WTC11 (cell line): ENCODE measurements around the gene ANTXRL. TPM values are rescaled to one million over a fixed set of nuclear protein-coding genes. Genes with fewer than 3 reads are reported as not detected.

Experiments used
- ATAC-seq: fragments of 200-7000 bp; cut with Tn5 transposase; 2 replicates; pipeline ENCODE4 v1.10.0; 2021; ENCODE audit warnings: mild to moderate bottlenecking, moderate library complexity
- CTCF ChIA-PET: fragments of 300-600 bp; sonication (Branson Sonifier 250); formaldehyde crosslinking; loops from one replicate; lab custom pipeline; 2021; ENCODE audit warnings: antibody characterized with exemption; lab: Charles Lee
- POLR2A ChIA-PET: fragments of 350-600 bp; sonication (Branson Sonifier 250); formaldehyde crosslinking; loops from one replicate; lab custom pipeline; 2021; ENCODE audit warnings: antibody characterized with exemption; lab: Charles Lee
- DNase-seq: peaks from one replicate; pipeline ENCODE4 v3.0.0; 2021; ENCODE audit warnings: low spot score
- H3K27ac Mint-ChIP-seq: 2 replicates; pipeline ENCODE4 v1.8.0; 2021; ENCODE audit warnings: mixed read lengths
- H3K27me3 Mint-ChIP-seq: 2 replicates; pipeline ENCODE4 v1.8.0; 2021; ENCODE audit warnings: low read depth, mild to moderate bottlenecking, moderate library complexity, mixed read lengths
- H3K36me3 Mint-ChIP-seq: 2 replicates; pipeline ENCODE4 v1.8.0; 2021; ENCODE audit warnings: mixed read lengths
- H3K4me1 Mint-ChIP-seq: 2 replicates; pipeline ENCODE4 v1.8.0; 2022; ENCODE audit warnings: mixed read lengths
- H3K4me3 Mint-ChIP-seq: 2 replicates; pipeline ENCODE4 v1.8.0; 2021; ENCODE audit warnings: mild to moderate bottlenecking, moderate library complexity, mixed read lengths
- H3K9me3 Mint-ChIP-seq: 2 replicates; pipeline ENCODE4 v1.8.0; 2021; ENCODE audit warnings: mixed read lengths
- ETV6 ChIP-seq: sonication (generic); formaldehyde crosslinking; IDR thresholded peaks from 2 replicates; pipeline ENCODE4 v1.8.1; 2022; ENCODE audit warnings: mild to moderate bottlenecking, missing genetic modification reagents
- FOXJ3 ChIP-seq: sonication (generic); formaldehyde crosslinking; IDR thresholded peaks from 2 replicates; pipeline ENCODE4 v1.9.0; 2021; ENCODE audit warnings: missing genetic modification reagents, mild to moderate bottlenecking, borderline replicate concordance
- FOXK1 ChIP-seq: sonication (generic); formaldehyde crosslinking; IDR thresholded peaks from 2 replicates; pipeline ENCODE4 v1.8.0; 2022; ENCODE audit warnings: mild to moderate bottlenecking, moderate library complexity, missing genetic modification reagents
- GTF2I ChIP-seq: fragments of 250-450 bp; sonication (Bioruptor Pico); conservative IDR thresholded peaks from 2 replicates; pipeline ENCODE4 v1.4.0; 2021; ENCODE audit warnings: mild to moderate bottlenecking
- HMGA2 ChIP-seq: fragments of 250-450 bp; sonication (Bioruptor Pico); IDR thresholded peaks from 2 replicates; pipeline ENCODE4 v1.4.0; 2021; ENCODE audit warnings: mild to moderate bottlenecking, moderate library complexity
- NR1H2 ChIP-seq: sonication (generic); formaldehyde crosslinking; IDR thresholded peaks from 2 replicates; pipeline ENCODE4 v1.9.0; 2021; ENCODE audit warnings: mild to moderate bottlenecking, moderate library complexity, missing genetic modification reagents
- PRRX2 ChIP-seq: fragments of 250-450 bp; sonication (Bioruptor Pico); IDR thresholded peaks from 2 replicates; pipeline ENCODE4 v1.8.0; 2021; ENCODE audit warnings: mild to moderate bottlenecking
- SMAD4 ChIP-seq: sonication (generic); formaldehyde crosslinking; IDR thresholded peaks from 2 replicates; pipeline ENCODE4 v1.8.0; 2022; ENCODE audit warnings: mild to moderate bottlenecking, missing genetic modification reagents
- ZNF232 ChIP-seq: sonication (generic); formaldehyde crosslinking; IDR thresholded peaks from 2 replicates; pipeline ENCODE4 v1.8.0; 2022; ENCODE audit warnings: mild to moderate bottlenecking, missing genetic modification reagents
- ZNF396 ChIP-seq: fragments of 250-450 bp; sonication (Bioruptor Pico); IDR thresholded peaks from 2 replicates; pipeline ENCODE4 v1.8.0; 2021; ENCODE audit warnings: mild to moderate bottlenecking, moderate library complexity, borderline replicate concordance
- total RNA-seq: library from RNA; stranded (reverse); gene quantifications from 3 replicates; pipeline ENCODE4 v1.2.3, GENCODE V29; 2021
- TF ChIP-seq, protein P1 (sequence below): fragments of 250-450 bp; sonication (Bioruptor Pico); IDR thresholded peaks from 2 replicates; pipeline ENCODE4 v1.8.0; 2021; ENCODE audit warnings: mild to moderate bottlenecking
- TF ChIP-seq, protein P2 (sequence below): sonication (generic); formaldehyde crosslinking; IDR thresholded peaks from 2 replicates; pipeline ENCODE4 v1.8.1; 2022; ENCODE audit warnings: low read depth, mild to moderate bottlenecking, moderate library complexity, missing genetic modification reagents, borderline replicate concordance
- TF ChIP-seq, protein P3 (sequence below): sonication (generic); formaldehyde crosslinking; conservative IDR thresholded peaks from 2 replicates; pipeline ENCODE4 v1.8.1; 2023; ENCODE audit warnings: mild to moderate bottlenecking, low read depth, missing genetic modification reagents, moderate library complexity
- TF ChIP-seq, protein P4 (sequence below): sonication (generic); formaldehyde crosslinking; IDR thresholded peaks from 2 replicates; pipeline ENCODE4 v1.8.0; 2023; ENCODE audit warnings: mild to moderate bottlenecking, missing genetic modification reagents
- TF ChIP-seq, protein P5 (sequence below): sonication (generic); formaldehyde crosslinking; IDR thresholded peaks from 2 replicates; pipeline ENCODE4 v1.8.1; 2023; ENCODE audit warnings: mild to moderate bottlenecking, missing genetic modification reagents
- TF ChIP-seq, protein P6 (sequence below): sonication (generic); formaldehyde crosslinking; IDR thresholded peaks from 2 replicates; pipeline ENCODE4 v1.8.0; 2022; ENCODE audit warnings: mild to moderate bottlenecking, missing genetic modification reagents

ANTXRL gene
- total RNA-seq, 1 experiment from 2014 or later, result not detected

DNA sequence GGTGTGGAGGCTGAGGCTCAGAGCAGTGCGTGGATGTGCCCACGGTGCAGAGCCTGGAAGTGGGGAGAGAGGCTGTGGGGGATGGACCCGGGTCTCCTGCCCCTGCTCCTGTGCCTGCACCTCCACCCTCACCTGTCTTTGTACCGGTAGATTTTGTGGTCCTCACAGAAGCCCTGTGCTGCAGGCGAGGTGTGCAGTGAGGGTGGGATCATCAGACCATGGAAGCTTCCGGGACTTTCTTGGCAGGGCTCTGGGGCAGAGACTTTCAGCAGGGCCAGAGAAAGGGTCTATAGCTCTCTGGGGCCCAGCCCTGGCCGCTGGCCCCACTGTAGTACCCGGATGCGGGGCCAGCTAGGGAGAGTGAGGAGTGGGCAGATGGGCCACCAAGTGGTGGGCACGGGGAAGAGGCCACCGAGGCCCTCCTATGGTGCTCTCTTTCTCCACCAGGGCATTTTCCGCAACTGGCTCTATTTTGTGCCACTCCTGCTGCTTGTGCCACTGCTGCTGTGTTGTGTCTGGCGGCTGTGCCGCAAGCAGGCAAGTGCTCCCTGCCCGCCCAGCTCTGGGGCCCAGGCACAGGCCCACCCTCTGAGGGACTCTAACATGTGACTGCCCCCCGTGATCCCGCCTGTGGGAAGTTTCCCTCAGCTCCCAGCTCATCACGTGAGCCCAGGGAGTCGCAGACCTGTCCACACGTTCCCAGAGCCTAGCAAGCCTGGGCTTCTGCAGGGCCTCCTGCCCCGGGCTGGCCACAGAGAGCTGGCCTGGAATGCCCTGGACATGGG lies 22.1 kb downstream of the ANTXRL start:
- no peak for DNase-seq
- TF ChIP-seq, protein P1, sequence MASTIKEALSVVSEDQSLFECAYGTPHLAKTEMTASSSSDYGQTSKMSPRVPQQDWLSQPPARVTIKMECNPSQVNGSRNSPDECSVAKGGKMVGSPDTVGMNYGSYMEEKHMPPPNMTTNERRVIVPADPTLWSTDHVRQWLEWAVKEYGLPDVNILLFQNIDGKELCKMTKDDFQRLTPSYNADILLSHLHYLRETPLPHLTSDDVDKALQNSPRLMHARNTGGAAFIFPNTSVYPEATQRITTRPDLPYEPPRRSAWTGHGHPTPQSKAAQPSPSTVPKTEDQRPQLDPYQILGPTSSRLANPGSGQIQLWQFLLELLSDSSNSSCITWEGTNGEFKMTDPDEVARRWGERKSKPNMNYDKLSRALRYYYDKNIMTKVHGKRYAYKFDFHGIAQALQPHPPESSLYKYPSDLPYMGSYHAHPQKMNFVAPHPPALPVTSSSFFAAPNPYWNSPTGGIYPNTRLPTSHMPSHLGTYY, result no peak
- no peak for TF ChIP-seq SMAD4 (CRISPR knock-in tag)
- TF ChIP-seq ZNF232 (CRISPR knock-in tag), result no peak
- no peak for TF ChIP-seq GTF2I (CRISPR knock-in tag)
- TF ChIP-seq, protein P2, sequence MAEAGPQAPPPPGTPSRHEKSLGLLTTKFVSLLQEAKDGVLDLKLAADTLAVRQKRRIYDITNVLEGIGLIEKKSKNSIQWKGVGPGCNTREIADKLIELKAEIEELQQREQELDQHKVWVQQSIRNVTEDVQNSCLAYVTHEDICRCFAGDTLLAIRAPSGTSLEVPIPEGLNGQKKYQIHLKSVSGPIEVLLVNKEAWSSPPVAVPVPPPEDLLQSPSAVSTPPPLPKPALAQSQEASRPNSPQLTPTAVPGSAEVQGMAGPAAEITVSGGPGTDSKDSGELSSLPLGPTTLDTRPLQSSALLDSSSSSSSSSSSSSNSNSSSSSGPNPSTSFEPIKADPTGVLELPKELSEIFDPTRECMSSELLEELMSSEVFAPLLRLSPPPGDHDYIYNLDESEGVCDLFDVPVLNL, result no peak
- TF ChIP-seq PRRX2 (CRISPR knock-in tag), result no peak
- TF ChIP-seq HMGA2 (CRISPR knock-in tag), result no peak
- no peak for TF ChIP-seq ZNF396
- TF ChIP-seq, protein P3, sequence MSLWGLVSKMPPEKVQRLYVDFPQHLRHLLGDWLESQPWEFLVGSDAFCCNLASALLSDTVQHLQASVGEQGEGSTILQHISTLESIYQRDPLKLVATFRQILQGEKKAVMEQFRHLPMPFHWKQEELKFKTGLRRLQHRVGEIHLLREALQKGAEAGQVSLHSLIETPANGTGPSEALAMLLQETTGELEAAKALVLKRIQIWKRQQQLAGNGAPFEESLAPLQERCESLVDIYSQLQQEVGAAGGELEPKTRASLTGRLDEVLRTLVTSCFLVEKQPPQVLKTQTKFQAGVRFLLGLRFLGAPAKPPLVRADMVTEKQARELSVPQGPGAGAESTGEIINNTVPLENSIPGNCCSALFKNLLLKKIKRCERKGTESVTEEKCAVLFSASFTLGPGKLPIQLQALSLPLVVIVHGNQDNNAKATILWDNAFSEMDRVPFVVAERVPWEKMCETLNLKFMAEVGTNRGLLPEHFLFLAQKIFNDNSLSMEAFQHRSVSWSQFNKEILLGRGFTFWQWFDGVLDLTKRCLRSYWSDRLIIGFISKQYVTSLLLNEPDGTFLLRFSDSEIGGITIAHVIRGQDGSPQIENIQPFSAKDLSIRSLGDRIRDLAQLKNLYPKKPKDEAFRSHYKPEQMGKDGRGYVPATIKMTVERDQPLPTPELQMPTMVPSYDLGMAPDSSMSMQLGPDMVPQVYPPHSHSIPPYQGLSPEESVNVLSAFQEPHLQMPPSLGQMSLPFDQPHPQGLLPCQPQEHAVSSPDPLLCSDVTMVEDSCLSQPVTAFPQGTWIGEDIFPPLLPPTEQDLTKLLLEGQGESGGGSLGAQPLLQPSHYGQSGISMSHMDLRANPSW, result no peak
- TF ChIP-seq, protein P4, sequence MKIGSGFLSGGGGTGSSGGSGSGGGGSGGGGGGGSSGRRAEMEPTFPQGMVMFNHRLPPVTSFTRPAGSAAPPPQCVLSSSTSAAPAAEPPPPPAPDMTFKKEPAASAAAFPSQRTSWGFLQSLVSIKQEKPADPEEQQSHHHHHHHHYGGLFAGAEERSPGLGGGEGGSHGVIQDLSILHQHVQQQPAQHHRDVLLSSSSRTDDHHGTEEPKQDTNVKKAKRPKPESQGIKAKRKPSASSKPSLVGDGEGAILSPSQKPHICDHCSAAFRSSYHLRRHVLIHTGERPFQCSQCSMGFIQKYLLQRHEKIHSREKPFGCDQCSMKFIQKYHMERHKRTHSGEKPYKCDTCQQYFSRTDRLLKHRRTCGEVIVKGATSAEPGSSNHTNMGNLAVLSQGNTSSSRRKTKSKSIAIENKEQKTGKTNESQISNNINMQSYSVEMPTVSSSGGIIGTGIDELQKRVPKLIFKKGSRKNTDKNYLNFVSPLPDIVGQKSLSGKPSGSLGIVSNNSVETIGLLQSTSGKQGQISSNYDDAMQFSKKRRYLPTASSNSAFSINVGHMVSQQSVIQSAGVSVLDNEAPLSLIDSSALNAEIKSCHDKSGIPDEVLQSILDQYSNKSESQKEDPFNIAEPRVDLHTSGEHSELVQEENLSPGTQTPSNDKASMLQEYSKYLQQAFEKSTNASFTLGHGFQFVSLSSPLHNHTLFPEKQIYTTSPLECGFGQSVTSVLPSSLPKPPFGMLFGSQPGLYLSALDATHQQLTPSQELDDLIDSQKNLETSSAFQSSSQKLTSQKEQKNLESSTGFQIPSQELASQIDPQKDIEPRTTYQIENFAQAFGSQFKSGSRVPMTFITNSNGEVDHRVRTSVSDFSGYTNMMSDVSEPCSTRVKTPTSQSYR (CRISPR knock-in tag), result no peak
- TF ChIP-seq, protein P5, sequence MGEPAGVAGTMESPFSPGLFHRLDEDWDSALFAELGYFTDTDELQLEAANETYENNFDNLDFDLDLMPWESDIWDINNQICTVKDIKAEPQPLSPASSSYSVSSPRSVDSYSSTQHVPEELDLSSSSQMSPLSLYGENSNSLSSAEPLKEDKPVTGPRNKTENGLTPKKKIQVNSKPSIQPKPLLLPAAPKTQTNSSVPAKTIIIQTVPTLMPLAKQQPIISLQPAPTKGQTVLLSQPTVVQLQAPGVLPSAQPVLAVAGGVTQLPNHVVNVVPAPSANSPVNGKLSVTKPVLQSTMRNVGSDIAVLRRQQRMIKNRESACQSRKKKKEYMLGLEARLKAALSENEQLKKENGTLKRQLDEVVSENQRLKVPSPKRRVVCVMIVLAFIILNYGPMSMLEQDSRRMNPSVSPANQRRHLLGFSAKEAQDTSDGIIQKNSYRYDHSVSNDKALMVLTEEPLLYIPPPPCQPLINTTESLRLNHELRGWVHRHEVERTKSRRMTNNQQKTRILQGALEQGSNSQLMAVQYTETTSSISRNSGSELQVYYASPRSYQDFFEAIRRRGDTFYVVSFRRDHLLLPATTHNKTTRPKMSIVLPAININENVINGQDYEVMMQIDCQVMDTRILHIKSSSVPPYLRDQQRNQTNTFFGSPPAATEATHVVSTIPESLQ (CRISPR knock-in tag), result no peak
- no peak for TF ChIP-seq NR1H2 (CRISPR knock-in tag)
- TF ChIP-seq ETV6 (CRISPR knock-in tag), result no peak
- no peak for TF ChIP-seq FOXJ3 (CRISPR knock-in tag)
- TF ChIP-seq, protein P6, sequence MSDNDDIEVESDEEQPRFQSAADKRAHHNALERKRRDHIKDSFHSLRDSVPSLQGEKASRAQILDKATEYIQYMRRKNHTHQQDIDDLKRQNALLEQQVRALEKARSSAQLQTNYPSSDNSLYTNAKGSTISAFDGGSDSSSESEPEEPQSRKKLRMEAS, result no peak
- TF ChIP-seq FOXK1 (CRISPR knock-in tag), result no peak

More for the DNA sequence above, 22.1 kb downstream of the ANTXRL start:
- no peak for ATAC-seq
- no peak overlapping the region for H3K4me3 Mint-ChIP-seq
- H3K27me3 Mint-ChIP-seq, result no peaks in the 10 kb centered on the region
- no peaks in the 10 kb centered on the region for H3K36me3 Mint-ChIP-seq
- no peaks in the 10 kb centered on the region for H3K9me3 Mint-ChIP-seq
- ChIA-PET CTCF (interaction anchor here (1.0 kb wide), 1 partner anchor 80 kb away, joined by 3 read pairs; no protein-coding TSS in a partner anchor), POLR2A (no interaction called here)
- H3K4me1 Mint-ChIP-seq, result 0 out of 2 replicates have a peak, but pooled peaks cover 3% of the 10 kb centered on the region
- no peak overlapping the region for H3K27ac Mint-ChIP-seq
